Measurements from ENCODE around the gene RHO.
"Not testable (repeated sequence)": the region's sequence is repeated elsewhere in the genome, so short reads cannot be mapped to it uniquely, and the experiment has no call there.

RHO gene

DNA sequence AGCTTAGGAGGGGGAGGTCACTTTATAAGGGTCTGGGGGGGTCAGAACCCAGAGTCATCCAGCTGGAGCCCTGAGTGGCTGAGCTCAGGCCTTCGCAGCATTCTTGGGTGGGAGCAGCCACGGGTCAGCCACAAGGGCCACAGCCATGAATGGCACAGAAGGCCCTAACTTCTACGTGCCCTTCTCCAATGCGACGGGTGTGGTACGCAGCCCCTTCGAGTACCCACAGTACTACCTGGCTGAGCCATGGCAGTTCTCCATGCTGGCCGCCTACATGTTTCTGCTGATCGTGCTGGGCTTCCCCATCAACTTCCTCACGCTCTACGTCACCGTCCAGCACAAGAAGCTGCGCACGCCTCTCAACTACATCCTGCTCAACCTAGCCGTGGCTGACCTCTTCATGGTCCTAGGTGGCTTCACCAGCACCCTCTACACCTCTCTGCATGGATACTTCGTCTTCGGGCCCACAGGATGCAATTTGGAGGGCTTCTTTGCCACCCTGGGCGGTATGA lies at the start of gene RHO:
Gene RHO (plus strand): TSS at position 51 of the 512 bp plus-strand sequence. CDS start 95 bp downstream, at position 146.
- no peak for FAIRE-seq

DNA sequence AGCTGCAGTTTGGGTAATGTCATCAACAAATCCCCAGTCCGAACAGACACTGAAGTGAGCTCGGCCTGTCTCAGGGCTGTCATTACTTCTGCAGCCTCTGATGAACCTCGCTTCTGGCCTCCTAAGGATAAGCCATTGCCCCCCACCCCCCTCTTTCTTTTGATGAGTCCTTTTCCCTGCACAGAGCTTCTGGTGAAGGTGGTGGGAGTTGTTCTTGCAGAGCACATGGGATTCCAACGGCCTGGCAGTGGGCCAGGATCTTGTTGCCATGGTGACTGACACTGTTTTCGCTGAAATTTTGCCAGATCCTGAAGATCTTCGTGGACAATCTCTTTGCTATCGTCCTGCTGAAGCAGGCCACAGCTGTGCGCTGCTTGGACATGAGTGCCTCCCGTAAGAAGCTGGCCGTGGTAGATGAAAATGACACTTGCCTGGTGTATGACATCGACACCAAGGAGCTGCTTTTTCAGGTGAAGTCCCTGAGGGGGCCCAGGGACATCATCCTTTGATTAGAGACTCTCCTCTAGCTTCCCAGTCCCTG lies 47.1 kb upstream of the RHO start:
- FAIRE-seq: not testable (repeated sequence)

DNA sequence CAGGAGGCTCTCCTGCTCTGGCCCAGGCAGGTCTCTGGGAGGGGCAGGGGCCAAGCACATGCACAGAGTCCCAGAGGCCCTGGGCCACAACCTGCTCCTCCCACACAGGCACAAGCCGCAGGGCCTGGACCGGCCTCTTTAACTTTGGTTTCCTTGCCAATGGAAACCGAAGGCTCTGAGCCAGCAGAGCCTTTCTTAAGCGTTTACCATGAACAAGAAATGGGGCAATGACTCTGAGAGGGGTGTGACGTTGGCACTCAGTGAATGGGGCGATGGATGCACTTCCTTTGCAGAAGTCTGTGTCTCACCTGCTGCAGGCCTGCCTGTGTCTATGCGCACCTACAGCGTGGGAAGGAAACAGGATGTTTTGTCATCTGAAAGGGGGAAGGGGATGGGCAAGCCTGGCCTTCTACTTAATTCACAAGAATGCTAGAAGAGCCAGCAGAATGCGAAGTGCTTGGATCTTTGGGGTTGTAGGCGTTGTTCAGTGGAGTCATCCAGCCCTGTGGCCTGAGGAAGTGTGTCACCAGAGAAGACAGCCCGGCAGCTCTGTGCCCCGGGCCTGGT lies 46.6 kb upstream of the RHO start:
- no peak for FAIRE-seq

DNA sequence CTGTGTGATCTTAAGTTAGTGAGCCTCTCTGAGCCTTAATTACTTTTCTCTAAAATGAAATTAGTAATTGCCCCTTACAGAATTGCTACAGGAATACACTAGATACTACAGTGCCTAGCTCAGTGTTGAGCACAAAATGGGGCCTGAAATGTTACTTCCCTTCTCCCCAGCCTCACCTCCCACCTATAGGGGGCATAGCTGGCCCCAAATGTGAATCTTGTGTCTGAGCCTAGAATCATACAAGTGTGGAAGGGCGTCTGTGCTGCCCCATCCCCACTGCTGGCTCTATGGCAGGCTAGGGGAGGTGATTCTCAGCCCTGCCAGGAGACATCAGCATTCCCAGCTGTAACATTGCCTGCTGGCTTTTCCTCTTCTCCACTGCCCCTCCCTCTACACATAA lies 45.7 kb upstream of the RHO start:
- no peak for FAIRE-seq

DNA sequence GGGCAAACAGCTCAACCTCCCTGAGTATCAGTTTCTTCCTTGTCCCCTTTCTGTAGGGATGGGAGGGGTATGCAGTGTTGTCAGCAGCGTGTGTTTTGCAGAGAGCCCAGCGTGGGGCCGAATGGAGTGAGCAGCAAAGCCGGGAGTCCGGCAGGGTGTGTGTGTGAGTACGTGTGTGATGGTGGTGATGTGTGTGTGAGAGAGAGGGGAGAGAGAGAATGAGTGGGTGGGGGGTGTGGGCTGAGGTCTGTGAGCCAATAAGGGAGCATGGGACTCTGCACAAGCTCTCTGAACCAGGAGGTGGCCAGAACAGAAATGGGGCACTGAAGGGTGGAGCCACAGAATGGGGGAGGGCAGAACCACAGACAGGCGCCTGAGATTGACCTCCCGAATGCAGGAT lies 44.6 kb upstream of the RHO start:
- FAIRE-seq: no peak

DNA sequence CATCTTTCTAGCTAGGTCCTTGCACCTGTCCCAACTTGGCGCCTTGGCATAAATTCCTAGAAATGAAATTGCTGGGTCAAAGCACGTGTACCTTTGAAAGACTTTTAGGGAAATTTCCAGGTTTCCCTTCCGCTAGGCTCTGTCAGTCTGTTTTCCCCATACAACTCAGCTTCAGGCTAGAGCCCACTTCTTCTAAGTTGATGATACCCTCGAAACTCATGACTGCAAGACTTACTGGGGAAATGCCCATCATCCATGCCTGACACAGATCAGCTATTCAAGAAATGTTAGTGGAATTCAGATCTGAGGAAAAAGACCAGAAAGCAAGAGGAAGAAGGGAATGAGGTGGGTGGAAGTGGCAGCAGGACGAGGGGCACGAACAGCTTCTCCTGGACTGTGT lies 43.3 kb upstream of the RHO start:
- not testable (repeated sequence) for FAIRE-seq

DNA sequence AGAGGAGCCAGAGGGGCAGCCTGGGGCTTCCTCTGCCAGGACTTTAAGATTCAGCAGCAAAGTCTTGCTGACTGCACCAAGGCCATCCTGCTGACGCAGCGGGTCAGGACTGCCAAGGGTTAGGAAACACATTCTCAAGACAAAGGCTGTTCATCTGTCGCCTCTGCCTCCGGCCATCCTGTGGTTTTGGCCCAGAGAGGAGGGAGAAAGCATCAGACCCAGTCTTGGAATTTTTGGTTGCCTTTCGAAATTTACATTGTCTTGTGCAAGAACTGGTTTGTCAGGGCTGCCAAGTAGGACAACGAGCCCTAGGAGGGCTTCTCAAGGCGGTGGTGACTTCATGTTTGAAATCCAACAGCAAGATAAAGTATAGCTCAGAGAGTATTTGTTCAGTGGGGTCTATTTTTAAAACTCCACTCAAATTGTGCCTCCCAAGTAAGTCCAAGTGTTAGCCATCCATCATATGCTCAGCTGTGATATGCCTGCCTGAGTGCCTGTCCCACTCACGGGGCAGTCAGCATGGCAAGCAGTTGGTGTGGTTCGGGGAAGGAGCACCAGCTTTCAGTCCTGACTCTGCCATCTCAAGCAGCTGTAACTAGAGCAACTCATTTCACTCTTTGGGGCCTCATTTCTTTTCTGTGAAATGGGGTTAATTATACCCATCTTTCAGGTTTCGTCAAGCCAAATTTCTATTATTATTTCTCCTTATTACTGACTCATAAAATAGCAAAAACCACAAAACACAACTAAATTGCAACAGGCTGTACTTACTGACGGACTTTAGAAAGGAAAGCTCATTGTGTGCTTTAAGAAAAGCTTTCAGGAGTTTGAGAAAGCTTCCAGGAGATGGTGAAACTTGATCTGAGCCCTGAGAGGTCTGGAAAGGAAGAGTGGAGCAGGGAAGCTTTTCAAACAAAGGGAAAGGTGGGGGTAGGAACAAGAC lies 42.4 kb upstream of the RHO start:
- no peak for FAIRE-seq

DNA sequence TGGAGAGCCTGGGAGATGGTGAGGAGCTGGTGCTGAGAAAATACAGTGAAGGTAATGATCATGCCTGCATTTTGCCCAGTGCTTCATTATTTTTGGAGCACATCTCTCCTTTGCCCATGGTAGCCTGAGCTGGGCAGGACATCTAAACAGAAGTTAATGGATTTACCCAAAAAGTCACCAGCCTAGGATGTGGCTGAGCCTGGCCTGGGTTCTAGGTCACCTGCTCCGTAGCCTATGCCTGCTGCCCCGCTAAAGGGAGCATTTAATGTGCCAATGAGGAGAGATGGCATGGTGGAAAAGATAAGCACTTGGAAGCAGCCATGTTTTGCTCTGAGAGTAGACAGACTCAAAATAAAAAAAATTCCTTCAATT lies 41.8 kb upstream of the RHO start:
- no peak for FAIRE-seq

DNA sequence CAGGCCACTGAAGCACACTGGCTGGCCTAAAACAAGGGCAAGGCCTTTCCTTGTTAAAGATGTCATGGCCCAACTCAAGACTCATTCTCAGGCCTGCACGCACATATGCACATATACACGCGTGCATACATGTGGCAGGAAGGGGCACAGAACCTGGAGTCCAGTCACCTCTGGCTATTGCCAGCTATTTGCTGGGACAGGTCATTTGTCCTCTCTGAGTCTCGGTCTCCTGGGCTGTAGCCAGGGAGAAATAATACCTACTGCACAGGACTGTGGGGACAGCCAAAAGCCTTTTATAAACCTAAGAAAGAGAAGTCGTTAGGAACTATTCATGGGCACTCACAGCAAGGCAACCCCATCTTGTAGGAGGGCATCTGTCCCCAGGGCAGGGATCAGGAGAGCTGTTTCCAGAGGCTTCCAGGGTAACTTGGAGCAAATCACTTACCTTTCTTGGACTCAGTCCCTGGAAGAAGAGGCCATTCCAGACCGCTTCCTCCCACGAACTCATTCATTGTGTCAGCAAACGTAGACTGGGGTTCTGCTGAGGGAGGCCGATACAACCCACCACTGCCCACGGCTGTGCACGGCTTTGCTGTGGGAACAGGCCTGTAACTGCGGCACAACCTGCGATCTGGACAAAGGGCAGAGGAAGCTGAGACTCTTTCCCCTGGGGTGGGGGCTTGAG lies 41.1 kb upstream of the RHO start:
- no peak for FAIRE-seq

DNA sequence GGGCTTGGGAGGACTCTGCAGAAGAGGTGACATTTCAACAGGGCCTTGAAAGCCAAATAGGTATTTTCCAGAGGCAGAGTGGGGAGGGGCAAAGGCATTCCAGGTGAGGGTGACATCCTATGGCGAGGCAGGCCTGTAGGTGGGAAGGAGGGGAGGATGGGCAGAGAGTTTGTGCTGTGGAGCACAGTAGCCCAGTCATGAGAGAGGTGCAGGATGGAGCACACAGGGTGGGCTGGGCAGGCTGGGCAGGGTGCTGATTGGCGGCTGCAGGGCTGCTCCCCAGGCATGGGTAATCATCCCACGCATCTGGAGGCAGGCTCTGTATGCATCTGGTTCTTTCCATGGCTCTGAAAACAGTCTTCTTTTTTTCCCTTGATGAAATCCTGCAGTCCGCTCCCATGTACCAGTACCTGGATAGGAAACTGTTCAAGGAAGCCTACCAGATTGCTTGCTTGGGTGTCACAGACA lies 40.5 kb upstream of the RHO start:
- not testable (repeated sequence) for FAIRE-seq

DNA sequence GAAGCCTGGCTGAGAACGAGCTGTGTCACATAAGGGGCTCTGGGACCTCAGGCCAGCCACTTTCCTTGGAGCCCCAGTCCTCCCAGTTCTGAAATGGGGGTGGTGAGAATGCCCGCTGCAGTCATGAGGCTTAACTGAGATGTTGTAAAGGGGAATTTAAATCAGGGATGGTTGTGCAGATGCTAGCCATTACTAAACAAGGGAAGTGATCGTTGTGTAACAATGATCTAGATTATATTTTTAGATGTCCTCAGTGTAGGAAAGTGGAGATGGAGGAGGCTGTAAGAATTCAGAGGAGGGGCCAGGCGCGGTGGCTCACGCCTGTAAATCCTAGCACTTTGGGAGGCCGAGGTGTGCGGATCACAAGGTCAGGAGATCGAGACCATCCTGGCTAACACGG lies 39.2 kb upstream of the RHO start:
- not testable (repeated sequence) for FAIRE-seq

DNA sequence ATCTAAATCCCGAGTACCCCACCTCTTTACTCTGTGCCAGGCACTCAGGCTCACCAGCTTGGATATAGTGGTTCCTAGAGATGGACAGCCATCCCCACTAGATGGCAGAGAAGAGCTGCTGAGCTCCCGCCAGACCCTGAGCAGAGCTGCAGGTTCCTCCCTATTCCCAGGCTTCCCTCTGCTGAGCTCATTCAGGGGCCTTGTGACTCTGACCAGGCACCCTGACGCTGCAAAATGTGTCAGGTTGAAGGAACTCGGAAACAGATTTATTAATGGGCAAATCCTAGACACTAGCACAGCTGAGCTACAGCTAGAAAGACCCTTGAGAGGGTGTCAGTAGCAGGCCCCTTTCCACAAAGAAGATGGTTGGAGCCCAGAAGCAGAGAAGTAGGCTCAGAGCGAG lies 38.2 kb upstream of the RHO start:
- peak; percentile 89 for FAIRE-seq

DNA sequence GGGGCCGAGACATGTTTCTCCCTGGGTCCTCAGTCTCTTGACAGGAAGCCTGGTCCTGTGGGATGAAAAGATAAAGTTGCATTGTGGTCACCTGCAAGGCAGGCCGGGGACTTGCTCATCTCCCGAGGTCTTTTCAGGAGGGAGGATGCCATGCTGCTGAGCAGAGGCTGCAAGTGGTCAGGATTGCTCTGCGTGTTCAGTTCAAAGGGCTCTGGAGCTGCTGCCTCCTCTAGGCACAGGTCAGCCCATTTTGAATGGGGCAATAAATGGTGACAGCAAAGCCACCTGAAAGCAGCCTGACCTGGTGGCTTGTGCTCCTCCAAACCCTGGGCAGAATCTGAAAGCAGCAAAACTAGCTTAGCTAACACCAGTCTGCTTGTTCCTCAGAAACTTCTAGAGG lies 37.4 kb upstream of the RHO start:
- not testable (repeated sequence) for FAIRE-seq

DNA sequence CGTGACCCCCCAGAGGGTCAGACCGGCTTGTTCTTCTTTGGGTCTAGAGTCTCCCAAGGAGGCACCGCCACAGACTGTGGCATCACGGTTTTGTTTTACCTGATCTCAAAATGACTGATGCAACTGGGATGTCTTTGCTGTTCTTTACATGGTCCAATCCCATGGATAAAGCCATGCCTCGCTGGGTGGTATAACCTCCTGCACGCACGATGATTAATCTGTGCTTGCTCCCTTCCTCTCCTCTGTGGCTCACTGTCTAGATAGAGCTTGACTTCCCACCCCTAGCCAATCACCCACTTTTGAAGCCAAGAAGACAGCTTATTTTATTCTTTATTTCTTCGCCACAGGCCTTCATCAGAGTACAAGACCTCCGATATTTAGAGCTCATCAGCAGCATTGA lies 36.6 kb upstream of the RHO start:
- FAIRE-seq: no peak

DNA sequence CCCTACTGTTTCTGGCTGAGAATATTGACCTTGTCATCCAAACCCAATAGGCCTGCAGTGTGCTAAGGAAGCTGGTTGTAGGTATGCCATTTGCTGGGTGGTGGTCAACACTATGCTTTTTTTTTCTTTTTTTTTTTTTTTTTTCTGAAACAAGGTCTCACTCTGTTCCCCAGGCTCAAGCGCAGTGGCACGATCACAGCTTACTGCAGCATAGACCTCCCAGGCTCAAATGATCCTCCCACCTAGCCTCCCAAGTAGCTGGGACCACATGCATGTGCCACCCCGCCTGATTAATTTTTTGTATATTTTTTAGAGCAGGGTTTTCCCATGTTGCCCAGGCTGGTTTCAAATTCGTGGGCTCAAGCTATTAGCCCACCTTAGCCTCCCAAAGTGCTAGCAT lies 35.7 kb upstream of the RHO start:
- FAIRE-seq: no peak

DNA sequence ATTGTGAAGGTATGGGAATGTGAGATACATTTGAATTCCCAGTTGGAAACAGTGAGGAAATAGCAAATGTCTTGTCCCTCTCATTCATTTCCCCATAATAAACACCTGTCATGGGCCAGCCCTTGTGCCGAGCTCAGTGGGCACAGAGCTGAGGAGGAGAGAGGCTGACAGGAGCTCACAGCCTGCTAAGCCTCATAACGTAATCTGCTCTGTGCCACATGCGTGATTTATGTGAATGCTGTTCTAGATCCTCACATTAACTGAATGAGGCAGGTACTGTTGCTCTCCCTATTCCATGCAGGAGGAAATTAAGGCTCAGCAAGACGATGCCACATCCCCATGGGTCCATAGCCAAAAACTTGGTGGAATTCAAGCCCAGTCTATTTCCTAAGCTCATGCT lies 35.2 kb upstream of the RHO start:
- FAIRE-seq: no peak

DNA sequence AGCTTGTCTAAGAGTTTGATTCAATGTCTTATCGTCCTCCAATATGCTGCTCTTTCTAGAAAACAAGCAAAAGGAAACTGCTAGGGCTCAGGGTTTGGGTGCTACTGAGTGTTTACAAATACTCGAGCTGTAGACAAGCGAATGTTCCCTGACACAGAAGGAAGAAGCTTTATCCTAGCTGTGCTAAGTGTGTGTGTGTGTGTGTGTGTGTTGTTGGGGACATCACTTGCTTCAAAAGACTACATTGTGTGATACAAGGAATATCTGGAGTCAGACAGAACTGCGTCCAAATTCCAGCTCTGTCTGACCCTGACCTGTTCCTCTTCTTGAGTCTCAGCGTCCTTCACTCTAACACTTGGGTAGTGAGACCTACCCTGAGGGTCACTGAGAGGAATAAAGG lies 33.9 kb upstream of the RHO start:
- FAIRE-seq: not testable (repeated sequence)

DNA sequence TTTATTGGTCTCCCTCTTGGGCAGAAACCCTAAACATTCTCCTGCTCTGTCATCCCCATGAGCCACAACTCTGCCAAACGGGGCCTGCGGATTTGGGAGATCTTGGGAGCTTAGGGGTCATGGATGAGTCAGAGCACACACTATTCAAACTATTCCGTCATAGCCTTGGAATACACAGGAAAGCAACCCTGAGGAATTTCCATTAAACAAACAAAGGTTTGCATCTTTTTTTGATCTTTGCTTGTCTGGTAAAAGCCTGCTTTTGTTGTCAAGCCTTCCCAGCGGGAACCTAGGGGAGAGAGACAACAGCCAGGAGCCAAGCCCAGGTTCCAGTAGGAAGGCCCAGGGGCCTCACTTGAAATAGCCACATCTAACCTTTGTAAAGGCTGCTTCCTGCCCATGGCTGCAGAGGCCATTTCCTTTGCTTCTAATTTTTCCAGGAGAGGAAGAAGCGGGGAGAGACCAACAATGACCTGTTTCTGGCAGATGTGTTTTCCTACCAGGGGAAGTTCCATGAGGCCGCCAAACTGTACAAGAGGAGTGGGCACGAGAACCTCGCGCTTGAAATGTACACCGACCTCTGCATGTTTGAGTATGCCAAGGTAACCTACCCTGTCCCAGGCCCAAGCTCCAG lies 33.3 kb upstream of the RHO start:
- FAIRE-seq: peak; percentile 21

DNA sequence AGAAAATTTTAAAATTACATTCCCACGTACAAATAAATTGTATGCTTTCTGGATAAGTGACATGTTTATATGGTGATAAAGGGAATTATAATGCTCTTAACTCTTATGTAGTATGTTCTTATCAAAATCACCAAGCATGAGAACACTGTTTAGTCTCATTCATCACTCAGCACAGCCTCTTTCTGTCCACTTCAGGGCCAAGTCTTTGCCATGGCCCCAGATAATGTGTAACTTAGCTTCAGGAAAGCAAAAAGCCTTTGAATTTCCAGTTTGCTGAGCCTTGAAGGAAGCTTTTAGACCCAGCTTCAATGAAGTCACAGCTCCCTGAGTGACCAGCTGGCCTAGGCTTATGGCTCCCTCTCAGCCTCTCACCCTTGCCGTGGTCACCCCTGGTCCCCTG lies 30.6 kb upstream of the RHO start:
- not testable (repeated sequence) for FAIRE-seq

DNA sequence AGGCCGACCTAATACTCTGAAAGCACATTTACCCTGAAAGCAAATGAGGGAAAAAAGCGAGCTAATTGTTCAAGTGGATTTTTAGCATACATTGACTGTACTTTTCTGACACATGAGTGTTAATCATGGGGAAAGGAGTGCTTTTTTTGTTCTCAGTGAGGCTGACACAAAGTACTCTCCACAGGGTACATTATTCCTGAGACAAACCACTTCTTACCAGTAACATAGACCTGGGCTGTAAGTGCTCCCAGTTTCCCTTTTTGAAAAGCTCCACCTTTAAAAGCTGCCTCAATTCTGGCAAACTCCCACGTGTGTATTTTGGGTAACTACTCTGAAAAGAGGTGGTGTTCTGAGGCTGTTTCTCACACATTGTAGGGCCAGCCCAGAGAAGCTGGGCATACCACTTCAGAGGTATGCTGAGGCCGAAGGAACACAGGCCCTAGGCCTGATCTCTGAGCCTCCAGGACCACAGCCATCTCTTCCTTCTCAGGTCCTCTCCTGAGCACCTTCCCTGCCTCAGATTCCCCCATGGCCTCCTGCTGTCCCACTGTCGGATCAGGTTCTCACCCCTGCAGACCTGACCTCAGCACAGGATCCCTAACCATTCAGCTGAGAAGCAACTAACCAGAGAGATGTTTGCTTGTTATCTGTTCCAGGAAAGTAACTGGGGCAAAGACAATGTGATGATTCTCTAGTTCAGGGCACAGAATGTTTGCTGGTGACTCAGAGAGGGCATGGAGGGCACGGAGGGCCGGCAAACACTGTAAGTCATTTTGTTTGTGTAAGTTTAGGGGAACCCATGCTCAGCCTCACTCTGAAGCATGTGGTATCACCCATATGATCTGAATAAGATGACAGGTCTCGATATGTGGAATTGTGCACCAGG lies 29.6 kb upstream of the RHO start:
- not testable (repeated sequence) for FAIRE-seq

DNA sequence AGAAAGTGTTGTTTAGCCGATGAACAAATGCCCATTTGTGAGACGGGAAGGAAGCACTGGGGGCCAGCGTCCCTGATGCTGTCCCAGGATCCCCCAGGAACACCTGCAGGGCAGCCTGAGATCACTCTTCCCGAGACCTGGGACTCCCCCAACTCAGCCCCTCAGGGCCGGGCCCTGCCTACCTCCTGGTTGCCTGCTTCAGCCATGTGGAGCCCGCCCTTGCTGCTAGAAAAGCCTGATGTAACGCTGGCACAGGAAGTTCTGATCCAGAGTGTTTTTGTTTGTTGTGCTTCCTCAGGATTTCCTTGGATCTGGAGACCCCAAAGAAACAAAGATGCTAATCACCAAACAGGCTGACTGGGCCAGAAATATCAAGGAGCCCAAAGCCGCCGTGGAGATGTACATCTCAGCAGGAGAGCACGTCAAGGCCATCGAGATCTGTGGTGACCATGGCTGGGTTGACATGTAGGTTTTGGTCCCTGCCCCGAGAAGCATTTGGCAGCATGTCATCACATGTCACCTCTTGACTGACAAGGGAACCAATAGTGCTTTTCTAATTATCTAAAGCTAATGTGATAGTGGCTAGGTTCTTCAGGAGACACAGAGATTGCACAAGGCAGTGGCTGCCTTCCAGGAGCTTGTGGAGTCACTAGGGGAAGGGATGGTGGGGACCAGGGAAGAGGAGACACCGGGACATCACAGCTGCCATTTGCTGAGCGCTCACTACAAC lies 28.7 kb upstream of the RHO start:
- not testable (repeated sequence) for FAIRE-seq
